GM10266 (cell line): ENCODE data around the gene EXO5.
"Not testable (repeated sequence)": the region's sequence is repeated elsewhere in the genome, so short reads cannot be mapped to it uniquely, and the experiment has no call there.

ENCODE experiments used
- DNase-seq: peaks from one replicate; pipeline ENCODE4 v3.0.0; 2012; ENCODE audit errors: extremely low spot score
- CTCF ChIP-seq: IDR thresholded peaks from 2 replicates; pipeline ENCODE4 v1.5.1; 2012; ENCODE audit warnings: mild to moderate bottlenecking, low read depth; ENCODE audit not compliant: control insufficient read depth, insufficient read depth; ENCODE audit errors: missing control alignments

Gene EXO5

GRCh38 chr1:40553017-40553416 lies 44.5 kb downstream of the EXO5 start:
- DNase-seq, result no peak
- TF ChIP-seq CTCF, result no peak

- DNase-seq, result not testable (repeated sequence)
Measured at GRCh38 chr1:40554807-40555206, 46.2 kb downstream of the EXO5 start.

DNA sequence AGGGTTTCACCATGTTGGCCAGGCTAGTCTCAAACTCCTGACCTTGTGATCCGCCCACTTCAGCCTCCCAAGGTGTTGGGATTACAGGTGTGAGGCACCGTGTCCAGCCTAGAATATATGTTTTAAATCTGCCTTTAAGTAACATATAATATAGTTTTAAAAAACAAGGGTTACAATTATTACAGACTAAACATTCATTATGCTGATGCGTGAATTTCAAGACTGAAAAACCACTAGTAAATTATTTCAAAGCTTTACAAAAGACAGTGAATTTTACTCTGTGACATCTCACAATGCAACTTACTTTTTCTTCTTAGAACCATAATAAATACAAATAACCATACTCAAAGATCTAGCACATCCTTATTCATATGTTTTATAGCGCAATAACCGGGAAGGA lies 47.6 kb downstream of the EXO5 start:
- no peak for TF ChIP-seq CTCF
- DNase-seq, result no peak

- not testable (repeated sequence) for DNase-seq
Measured at GRCh38 chr1:40558241-40558640, 49.7 kb downstream of the EXO5 start.

DNA sequence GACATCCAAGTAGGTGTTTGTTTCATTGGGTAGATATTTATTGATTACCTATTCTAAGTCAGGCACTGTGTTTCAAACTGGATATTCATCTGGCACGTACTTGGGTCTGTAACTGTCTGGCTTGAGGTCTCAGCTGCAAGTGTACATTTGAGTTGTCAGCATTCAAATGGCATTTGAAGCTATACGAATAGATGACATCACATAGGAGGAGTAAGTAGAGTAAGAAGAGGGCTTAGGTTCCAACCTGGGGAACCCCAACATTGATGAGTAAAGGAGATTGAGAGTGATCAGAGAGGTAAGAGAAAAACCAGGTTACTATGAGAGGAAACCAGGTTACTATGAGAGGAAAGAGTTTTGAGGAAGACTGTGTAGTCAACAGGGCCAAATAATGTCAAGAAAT lies 53.6 kb downstream of the EXO5 start:
- DNase-seq, result no peak
- no peak for TF ChIP-seq CTCF

DNA sequence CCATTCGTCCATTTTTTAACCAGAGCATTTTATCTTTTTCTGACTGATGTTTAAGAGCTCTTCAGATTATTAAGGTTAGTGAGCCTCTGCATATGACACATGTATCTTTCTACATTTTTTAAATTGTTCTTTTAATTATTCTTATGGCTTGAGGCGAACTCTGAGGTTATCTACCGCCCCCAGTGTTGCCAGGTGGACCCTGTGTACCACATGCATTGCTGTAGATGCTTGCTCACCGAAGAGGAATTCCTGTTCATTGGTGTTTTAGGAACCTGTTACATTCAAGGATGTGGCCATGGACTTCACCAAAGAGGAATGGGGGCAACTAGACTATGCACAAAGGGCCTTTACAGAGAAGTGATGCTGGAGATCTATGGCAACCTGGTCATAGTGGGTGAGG lies 54.7 kb downstream of the EXO5 start:
- no peak for TF ChIP-seq CTCF
- no peak for DNase-seq

DNA sequence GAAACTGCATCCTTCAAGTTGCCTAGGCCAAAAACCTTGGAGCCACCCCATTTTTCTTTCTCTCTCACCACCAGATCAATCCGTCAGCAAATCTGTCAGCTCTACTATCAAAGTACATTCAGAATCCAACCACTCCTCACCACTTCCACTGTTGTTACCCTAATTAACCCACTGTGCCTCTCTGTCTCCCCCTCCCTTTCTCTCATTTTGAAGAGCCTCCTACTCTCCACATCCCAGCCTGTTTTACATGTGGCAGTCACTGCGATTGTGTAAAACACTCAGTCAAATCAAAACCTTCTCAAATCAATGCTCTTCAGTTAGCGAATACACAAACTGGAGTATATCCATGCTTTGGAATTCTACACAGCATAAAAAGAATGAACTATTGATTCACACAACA lies 55.9 kb downstream of the EXO5 start:
- no peak for TF ChIP-seq CTCF
- DNase-seq, result no peak

DNA sequence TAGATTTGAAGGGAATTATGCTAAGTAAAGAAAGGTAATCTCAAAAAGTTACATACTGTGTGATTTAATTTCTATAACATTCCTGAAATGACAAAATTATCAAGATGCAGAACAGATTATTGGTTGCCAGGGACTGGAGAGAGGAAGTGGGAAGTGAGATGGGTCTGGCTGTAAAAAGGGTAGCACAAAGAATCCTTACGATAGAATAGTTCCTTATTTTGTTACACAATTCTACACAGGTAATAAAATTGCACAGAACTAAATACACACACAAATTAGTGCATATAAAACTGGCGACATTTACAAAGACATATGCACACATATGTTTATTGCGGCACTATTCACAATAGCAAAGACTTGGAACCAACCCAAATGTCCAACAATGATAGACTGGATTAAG lies 56.3 kb downstream of the EXO5 start:
- no peak for TF ChIP-seq CTCF

More for the DNA sequence above, 56.3 kb downstream of the EXO5 start:
- DNase-seq, result no peak
